Stimulated activated CD4-positive, alpha-beta T cell treated with anti-CD3 and anti-CD28 coated beads, Interleukin-12 subunit alpha, Interleukin-12 subunit beta, amount 100 ng/mL, for 48 hours (primary cell): ENCODE data around the gene CD2.
"Not testable (repeated sequence)": the region's sequence is repeated elsewhere in the genome, so short reads cannot be mapped to it uniquely, and the experiment has no call there.

Source experiments
- DNase-seq, 3 donors: peaks; one replicate each; pipeline ENCODE4 v3.0.0-alpha.2; 2020; ENCODE audit warnings: low read depth in 2 of 3, low spot score in 1 of 3

The CD2 gene

DNA sequence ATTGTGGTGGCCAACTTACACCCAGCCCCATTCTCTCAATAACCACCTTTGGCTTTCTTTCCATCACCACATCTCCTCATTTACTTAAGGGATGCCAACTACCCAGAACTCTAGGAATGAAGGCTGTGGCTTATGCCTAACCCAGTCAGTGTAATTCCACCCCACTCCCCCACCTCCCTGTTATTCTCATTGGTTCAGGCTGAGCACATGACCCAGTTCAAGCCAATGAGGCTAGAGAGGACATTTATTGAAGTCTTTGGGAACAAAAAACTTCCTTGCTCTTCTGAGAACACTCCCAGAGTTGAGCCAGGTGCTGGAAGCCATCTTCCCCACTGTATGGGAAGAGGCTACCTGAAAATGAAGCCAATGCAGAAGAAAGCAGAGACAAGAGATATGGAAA, 22.8 kb upstream of the CD2 start:
- no peak for DNase-seq

DNA sequence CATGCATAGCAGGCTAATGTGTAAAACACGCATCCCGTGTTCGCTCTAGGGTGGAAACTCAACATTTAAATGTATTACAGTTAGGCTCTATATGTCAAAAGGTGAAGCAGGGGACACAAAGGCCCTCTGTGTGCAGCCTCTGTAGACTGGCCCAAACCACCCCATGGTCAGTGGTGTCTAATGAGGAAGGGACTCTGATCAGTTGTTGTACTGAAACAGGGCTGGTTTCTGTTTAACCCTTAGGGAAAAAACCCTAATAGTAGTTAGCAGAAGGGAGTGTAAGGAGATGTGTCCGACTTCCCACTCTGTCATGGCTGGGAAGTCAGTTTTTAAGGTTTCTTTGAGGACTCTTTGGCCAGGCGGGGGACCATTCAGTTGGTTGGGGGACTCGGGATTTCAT, 21.5 kb upstream of the CD2 start:
- DNase-seq: no peak

DNA sequence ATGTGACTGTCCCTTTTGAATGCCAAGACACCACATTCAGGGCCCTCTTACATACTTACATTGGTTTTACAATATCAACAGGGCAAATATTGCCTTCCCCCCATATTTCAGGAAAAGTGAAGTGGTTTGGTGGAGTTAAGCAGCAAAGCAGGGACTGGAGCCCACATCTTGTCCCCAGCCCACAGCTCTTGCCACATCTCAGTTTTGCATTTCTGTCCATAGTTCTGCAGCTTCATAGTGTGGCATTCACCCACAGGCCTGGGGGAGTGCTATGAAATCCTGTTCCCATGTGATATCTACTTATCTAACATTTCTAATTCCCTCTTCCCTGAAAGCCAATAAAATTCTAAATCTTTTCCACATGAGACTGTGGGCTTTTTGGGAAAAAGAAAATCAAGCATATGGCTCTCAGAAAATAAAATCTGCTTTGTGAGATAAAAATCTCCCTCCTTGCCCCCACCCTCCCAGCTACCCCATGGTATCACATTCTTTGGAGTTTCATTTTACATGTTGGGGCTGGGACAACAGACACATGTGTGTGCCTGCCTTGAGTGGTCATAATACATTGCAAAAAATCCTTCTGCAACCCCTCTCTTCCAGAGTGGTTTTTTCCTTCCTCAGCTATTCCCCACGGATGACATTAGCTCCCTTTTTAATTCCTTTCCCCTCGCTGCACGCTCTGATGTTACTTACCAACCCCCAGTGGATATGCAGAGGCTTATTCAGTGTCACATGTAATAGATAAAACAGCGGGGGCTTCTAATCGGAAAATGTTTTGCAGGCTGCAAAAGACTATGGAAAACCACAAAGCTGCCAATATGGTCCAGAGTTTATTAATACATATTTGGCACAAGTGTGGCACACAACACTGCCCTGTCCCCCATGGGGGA, 20.5 kb upstream of the CD2 start:
- no peak for DNase-seq

DNA sequence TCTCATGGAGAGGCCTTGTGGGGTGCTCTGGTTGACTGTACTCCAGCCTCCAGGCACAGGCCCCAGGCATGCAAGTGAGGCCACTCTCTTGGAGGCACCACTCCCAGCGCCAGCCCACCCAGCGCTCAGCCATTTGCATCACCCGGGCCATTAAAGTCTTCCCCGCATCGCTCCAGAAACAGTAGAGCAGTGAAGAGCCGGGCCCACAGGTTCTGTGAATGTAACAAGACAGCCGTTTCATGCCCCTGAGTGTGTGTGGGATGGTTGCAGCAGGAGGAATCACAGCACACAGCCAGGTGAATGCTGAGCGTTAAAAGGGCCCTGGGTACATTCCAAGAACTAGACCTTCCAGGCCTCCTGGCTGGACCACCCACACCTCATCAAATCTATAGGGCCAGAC, 19.0 kb upstream of the CD2 start:
- DNase-seq: no peak

DNA sequence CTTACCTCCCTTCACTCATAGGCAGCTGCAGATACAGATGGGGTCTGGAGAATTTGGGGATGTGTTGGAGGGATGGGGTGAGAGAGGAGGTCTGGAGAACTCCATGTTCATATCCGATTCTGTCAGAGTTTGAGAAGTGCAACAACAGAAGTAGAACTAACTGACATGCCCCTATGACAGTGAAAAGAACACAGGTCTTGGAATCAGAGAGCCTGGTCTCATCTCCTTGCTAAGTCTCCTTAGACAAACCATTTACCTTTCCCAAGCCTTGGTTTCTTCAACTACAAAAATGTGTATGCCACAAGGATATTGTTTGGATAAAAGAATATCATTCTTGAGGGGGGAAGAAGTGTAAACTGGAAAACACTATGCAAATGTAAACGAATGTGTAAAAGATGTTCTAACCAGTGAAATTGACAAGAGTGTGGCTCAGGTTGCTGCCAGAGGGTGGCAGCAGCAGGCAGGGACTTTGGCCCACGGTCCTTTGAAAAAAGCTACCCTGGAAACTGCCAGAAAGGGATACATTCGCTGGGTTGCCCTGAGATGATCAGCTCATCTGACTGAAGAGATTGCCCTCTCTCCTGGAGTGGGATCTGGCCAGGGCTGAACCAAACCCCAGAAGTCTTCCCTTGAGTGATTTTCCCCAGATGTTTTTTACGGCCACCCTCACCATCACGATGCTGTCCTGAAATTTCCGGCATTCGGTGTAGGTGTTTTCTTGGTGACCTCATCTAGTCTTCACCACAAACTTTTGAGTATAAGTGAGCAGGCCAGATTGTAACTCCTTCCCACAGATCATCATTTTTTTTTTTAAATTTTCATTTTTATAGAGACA, 17.0 kb upstream of the CD2 start:
- peak in 2 of 3 donors; percentile 63 to 64 for DNase-seq

DNA sequence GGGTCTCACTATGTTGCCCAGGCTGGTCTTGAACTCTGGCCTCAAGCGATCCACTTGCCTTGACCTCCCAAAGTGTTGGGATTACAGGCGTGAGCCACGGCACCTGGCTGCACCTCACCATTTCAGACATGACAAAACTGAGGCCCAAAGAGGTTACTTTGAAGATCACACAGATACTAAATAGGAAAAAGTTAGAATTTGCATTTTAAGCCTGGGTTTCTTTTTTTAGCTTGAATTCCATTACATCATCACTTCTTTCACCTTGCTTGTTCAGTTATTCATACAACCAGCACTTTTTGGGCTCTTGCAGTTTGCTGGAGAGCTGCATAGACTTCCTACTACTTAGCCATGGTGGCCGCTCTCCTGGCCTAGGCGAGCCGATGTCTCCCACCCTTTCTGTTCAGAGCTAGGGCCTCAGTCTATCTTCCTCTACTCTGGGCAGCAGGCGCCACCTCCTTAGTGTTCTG, 16.3 kb upstream of the CD2 start:
- peak in 1 of 3 donors; percentile 46 for DNase-seq

DNA sequence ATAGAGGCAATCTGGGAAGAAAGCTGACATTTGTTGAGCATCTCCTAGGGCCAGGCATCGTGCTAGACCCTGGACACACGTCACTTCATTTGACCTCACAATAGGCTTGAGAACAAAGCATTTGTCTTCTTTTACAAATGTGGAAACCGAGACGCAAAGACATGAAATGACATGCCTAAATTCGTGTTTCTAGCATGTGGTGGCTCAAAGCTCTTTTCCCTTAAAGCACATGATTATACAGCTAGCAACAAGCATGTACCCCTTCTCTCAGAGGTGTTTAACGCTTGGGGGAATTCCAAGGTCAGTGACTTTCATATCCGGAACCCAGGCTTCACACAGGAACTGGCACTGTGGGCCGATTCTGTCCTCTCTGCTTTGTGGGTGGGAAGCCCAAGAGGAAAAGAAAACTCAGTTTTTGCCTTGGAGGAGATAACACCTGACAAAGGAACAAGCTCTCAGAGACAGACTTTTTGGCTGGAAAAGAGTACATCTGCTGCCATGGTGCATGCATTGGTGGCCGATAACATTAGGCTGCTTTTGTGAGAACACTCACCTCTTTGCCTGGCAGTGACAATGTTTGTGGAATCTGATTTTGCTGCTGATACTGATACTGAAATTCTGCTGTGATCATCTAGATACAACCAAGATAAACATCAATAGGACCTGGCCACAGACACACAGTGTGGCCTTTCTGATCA, 15.4 kb upstream of the CD2 start:
- DNase-seq: peak; percentile 59 to 71 (median 62)

DNA sequence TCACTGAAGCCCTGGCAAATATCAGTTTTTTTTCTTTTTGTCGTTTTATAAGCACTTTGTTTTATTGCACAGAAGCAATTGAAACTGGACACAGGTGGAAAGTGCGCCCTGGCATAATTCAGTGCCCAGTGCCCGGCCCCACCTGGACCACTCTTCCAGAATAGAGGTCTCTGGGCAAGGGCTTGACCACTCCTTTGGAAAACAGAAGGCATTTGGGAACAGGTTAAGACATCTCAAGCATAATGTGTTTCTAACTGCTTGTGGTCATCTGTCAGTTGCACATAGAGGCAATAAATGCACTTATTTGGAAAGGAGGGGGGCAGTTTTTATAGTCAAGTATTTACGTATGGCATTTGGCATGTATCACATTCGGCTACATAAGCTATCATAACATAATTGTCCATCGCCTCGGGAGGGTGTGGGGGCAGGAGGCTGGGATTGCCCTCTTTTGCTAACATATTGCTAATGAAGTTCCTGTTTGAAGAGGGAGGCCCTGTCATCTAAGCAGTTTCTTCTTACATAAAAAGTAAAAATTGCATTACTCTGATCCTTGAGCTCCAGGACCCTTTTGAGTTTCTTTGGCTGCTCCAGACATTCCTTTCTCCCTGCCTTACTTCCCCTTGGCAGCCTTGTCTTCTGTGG, 14.7 kb upstream of the CD2 start:
- no peak for DNase-seq

DNA sequence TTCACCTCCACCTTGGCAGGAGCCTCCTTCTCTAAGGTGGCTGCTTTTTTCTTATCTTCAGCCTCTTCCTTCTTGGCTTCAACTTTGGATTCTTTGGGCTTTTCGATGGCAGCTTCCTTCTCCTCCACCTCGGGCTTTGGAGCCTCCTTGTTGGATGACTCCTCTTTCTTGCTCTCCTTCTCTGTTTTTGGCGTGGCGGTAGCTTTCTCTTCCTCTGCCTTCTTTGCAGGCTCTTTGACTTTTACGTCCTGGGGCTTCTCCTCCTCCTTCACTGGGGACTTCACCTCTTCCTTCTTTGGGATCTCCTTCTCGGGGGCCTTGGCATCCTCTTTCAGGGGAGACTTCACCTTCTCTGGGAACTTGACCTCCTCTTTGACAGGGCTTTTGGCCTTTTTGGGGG, 13.9 kb upstream of the CD2 start:
- no peak for DNase-seq

DNA sequence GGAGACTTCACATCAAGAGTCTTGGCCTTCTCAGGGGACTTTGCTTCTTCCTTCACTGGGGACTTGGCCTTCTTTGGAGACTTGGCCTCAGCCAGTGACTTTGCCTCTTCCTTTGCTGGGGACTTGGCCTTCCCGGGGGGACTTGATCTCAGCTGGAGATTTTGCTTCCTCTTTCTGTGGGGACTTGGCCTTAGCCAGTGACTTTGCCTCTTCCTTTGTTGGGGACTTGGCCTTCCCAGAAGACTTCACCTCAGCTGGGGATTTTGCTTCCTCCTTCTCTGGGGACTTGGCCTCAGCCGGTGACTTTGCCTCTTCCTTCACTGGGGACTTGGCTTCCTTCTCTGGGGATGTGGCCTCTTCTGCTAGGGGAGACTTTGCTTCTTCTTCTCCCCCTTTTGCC, 13.5 kb upstream of the CD2 start:
- DNase-seq: no peak

DNA sequence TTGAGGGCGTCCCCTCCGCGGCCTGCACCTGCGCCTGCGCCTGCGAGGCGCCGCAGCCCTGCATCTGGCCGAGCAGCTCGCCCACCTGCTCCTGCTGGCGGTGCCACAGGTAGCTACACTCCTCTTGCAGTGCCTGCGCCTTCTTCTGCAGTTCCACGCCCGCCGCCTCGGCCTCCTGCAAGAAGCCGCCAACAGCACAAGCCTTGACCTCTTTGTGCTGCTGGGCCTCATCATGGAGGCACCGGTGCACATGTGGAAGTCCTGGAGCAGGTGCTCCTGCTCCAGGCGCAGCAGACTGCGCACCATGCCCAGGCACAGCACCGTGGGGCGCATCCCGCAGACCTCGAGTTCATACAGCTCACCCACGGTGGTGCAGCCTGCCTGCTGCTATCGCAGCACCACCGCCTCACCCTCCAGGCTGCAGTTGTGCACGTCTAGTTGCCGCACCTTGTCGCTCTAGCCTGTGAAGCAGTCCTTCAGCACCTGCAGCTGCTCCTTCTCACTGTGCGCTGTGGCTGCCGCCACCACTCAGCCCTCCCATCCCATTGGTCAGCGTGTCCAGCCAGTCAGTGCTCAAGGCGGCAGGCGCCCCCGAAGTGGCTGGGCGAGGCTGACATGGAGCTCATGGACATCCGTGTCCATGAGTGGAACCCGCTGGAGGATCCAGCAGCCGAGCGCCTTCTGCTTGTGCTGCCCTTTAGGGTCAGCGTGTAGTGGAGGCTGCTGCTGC, 12.2 kb upstream of the CD2 start:
- DNase-seq: no peak

DNA sequence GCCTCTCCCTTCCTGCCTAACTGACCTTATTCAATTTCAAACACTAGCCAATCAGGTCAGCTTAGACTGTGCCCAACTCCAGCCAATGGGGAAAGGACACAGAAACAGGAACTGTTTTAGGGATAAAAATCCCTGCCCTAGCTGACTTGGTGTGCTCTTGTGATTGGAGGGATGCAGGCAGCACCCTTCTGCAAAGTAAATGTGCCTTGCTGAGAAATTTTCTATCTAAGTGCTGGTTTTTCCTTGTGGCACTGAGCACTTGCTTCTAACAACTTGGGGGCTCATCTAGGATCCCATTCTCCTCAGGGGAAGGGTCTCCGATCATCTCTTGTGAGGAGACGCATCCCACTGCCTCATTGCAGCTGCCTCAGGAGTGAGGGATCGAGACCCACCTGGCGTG, 10.7 kb upstream of the CD2 start:
- DNase-seq: no peak

DNA sequence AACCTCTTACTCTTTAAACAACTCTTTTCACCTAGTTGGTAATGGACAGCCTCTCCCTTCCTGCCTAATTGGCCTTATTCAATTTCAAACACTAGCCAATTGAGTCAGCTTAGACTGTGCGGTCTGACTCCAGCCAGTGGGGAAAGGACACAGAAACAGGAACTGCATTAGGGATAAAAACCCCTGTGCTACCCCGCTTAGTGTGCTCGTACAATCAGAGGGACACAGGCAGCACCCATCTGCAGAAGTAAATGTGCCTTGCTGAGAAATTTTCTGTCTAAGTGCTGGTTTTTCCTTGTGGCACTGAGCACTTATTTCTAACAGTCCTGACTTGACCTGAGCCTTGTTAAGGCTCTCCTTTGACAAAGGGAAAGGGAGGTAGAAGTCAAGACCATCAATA, 6.0 kb upstream of the CD2 start:
- DNase-seq: no peak

DNA sequence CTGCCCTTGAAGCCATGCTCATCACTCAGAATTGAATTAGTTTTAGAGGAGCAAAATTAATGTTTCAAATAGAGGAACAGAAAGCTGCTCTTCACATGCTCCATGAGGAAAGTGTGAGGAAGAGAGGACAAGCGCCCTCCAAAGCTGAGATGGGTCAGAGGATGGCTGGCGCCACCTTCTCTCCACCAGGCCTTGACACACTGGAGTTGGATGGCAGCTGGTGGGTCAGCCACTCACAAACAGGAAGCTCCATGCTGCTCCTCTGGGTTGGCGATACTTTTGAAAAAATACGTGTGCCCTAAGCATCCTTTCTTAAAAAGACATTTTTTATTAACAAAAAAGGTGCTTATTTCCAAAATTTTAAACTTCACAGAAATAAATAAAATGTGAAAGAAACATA, 3.1 kb upstream of the CD2 start:
- no peak for DNase-seq

DNA sequence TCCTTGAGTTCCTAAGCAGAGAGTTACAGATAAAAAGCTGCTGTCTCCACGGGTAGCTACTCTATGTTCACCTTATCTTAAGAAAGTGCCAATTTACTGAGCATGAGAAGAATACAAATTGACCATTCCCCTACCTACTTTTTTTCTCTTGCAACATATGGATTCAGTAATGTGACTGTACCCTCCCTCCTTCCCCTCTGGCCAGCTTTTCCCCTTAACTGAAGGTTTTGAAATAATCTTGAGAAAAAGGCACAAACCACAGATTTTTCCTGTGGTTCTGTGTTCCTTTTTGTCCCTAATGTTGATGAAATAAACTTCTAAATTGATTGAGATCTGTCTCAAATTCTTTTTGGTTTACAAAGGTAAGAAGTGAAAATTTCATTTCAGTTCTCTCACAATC, 2.6 kb upstream of the CD2 start:
- no peak for DNase-seq

DNA sequence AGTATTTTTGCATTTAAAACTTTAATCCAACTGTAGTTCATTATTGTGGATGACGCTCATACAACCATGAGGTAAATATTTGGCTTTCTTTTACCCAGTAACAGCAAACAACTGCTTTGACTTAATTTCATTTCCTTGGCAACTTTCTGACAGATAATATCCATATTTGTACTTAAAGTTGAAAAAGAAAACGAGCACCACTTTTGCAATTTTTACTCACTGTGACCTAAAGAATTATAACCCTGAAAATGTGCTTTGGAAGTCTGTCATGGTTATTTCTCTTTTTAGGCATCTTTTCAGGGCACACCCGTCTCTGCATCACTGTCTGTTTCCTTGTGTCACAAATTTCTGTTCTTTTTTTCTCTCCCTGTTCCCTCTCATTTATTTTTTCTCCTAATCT, 918 bp upstream of the CD2 start:
- DNase-seq: no peak

DNA sequence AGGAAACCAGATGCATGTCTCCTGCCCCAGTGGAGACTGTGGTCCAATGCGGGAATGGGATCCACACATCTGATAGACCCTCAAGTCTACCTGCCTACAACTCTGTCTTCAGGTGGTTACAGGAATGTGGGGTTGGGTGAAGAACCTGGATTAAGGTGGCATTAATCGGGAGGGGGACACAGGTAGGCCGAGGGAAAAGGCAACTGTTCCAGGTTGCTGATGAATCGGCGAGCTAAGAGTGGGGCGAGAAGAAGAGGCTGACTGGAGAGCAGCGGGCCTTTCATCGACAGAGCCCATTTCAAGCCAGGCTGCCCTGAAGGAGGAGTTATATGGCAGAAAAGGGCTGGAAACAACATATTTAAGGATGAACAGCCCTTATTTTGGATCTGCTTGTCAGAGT, 836 bp downstream of the CD2 start:
- DNase-seq: no peak

DNA sequence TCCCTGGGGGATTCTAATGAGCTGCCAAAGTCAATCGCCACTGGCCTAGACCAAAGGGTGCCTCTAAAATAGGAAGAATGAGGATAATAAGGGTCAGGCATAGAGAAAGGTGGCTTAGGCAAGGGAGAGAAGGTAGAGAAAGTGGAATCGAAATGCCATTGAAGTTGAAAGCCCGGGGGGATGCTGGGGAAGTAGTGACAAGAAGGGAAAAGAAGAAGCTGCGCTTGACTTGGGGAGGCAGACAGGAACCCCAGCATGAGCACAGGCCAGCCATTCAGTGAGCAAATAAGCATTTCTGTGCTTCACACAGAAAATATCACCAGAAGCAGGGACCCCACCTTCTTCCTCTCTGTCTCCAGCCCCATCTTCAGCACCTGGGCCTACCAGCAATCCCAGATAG, 1.5 kb downstream of the CD2 start:
- DNase-seq: no peak

DNA sequence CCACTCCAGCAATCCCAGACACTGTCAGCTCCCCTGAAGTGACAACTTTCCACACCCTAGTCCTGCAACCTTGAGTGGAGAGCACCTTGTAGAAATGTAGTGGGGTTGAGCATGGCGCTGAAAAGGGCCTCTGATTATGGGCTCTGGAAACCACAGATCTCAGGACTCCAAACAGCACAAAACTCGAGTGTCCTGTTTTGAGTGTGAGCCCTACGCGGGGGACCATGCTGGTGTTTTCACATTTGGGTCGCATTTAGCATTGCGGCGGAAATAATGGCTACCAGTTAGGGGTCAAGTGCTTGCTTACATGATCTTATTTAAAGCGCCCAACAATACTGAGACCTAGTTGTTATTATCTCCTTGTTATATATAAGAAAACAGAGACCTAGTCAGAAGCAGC, 1.9 kb downstream of the CD2 start:
- DNase-seq: peak in 1 of 3 donors; percentile 35

DNA sequence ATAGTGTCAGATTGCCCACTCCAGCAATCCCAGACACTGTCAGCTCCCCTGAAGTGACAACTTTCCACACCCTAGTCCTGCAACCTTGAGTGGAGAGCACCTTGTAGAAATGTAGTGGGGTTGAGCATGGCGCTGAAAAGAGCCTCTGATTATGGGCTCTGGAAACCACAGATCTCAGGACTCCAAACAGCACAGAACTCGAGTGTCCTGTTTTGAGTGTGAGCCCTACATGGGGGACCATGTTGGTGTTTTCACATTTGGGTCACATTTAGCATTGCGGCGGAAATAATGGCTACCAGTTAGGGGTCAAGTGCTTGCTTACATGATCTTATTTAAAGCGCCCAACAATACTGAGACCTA, 4.2 kb downstream of the CD2 start:
- DNase-seq: not testable (repeated sequence)

DNA sequence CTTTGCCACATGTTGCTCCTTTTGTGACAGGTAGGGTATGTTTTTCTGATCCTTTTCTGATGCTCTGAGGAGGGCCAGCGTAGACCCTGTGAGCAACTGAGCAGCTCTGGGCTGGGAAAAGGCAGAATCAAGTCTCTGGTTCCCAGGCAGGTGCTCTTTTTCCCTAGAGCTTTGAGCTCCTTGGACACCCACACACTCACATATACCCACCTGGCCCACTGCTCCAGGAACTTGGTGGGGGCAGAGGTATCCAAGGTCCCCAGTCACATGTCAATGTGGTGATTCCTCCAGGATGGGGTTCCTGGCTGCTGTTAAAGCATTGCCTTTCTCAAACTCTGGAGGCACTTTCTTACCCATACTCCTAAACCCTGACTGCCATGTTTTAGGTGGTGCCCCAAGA, 5.4 kb downstream of the CD2 start:
- no peak for DNase-seq
